MCF 10A (cell line): ENCODE data around the gene ATP2A1. TPM values are rescaled to one million over a fixed set of nuclear protein-coding genes. Genes with fewer than 3 reads are reported as not detected.

ENCODE experiments used
- BruUV-seq: library from RNA; stranded (reverse); fragments of 400-500 nt; replicated peaks from 2 replicates; lab custom pipeline; 2021; lab: Mats Ljungman, UMichigan
- CTCF ChIA-PET: fragments of 300-600 bp; sonication (Branson Sonifier 250); formaldehyde crosslinking; extraction: SDS; loops from one replicate; lab custom pipeline; 2021; ENCODE audit warnings: antibody characterized with exemption, inconsistent platforms; lab: Yijun Ruan, JAX
- POLR2A ChIA-PET: fragments of 300-600, 350-650 bp; sonication (Branson Sonifier 250); formaldehyde crosslinking; extraction: SDS; loops from one replicate; lab custom pipeline; 2020; ENCODE audit warnings: antibody characterized with exemption, inconsistent platforms; lab: Yijun Ruan, JAX
- DNase-seq: peaks from one replicate; pipeline ENCODE4 v3.0.0-alpha.2; 2018; ENCODE audit not compliant: unreplicated experiment
- H3K27ac Mint-ChIP-seq: one replicate; pipeline ENCODE4 v1.8.0; 2022; ENCODE audit warnings: mild to moderate bottlenecking, low read depth, mixed read lengths; ENCODE audit not compliant: unreplicated experiment
- H3K27me3 Mint-ChIP-seq: one replicate; pipeline ENCODE4 v1.8.0; 2022; ENCODE audit warnings: mixed read lengths; ENCODE audit not compliant: insufficient read depth, unreplicated experiment
- H3K36me3 Mint-ChIP-seq: one replicate; pipeline ENCODE4 v1.8.0; 2022; ENCODE audit warnings: mild to moderate bottlenecking, moderate library complexity, mixed read lengths; ENCODE audit not compliant: insufficient read depth, unreplicated experiment
- H3K4me1 Mint-ChIP-seq: one replicate; pipeline ENCODE4 v1.8.0; 2022; ENCODE audit warnings: mixed read lengths; ENCODE audit not compliant: insufficient read depth, unreplicated experiment
- H3K4me3 Mint-ChIP-seq: one replicate; pipeline ENCODE4 v1.8.0; 2022; ENCODE audit warnings: mild to moderate bottlenecking, moderate library complexity, mixed read lengths; ENCODE audit not compliant: unreplicated experiment
- H3K9me3 Mint-ChIP-seq: one replicate; pipeline ENCODE4 v1.8.0; 2022; ENCODE audit warnings: mixed read lengths; ENCODE audit not compliant: unreplicated experiment
- CTCF ChIP-seq: fragments of 200-600 bp; IDR thresholded peaks from one replicate; pipeline ENCODE4 v1.8.0; 2022; ENCODE audit warnings: antibody characterized with exemption, mild to moderate bottlenecking; ENCODE audit not compliant: unreplicated experiment
- intact Hi-C: fragments of 100-400 bp; cut with micrococcal nuclease; formaldehyde crosslinking; loops from 2 replicates; pipeline ENCODE4 v1.14.1; 2022
- total RNA-seq: library from RNA; stranded (reverse); gene quantifications from 2 replicates; pipeline ENCODE4 v1.2.3, GENCODE V29; 2022

The ATP2A1 gene
- total RNA-seq, 1 experiment from 2014 or later: 0.23 TPM

- no peaks in the 10 kb centered on the region for H3K4me1 Mint-ChIP-seq
- no peaks in the 10 kb centered on the region for H3K27me3 Mint-ChIP-seq
- ChIA-PET POLR2A (no interaction called here), CTCF (interaction anchor here (1.2 kb wide), 1 partner anchor 46 kb away, joined by 3 read pairs; no protein-coding TSS in a partner anchor)
- H3K36me3 Mint-ChIP-seq: no peaks in the 10 kb centered on the region
- H3K9me3 Mint-ChIP-seq: no peaks in the 10 kb centered on the region
- no peak for DNase-seq
- no peak overlapping the region for H3K4me3 Mint-ChIP-seq
- H3K27ac Mint-ChIP-seq: no peak overlapping the region
- no TSS peak for BruUV-seq
- TF ChIP-seq CTCF: no peak
- intact Hi-C loops: no loop called here
Measured at GRCh38 chr16:28898942-28899341, 20.7 kb downstream of the ATP2A1 start.

GRCh38 chr16:28899882-28900590 lies 21.7 kb downstream of the ATP2A1 start:
- BruUV-seq: no TSS peak
- no peak for DNase-seq
- no peaks in the 10 kb centered on the region for H3K36me3 Mint-ChIP-seq
- TF ChIP-seq CTCF: no peak
- H3K4me3 Mint-ChIP-seq: no peak overlapping the region
- H3K4me1 Mint-ChIP-seq: no peaks in the 10 kb centered on the region
- H3K27ac Mint-ChIP-seq: no peak overlapping the region
- intact Hi-C loops: no loop called here
- H3K9me3 Mint-ChIP-seq: no peaks in the 10 kb centered on the region
- H3K27me3 Mint-ChIP-seq: no peaks in the 10 kb centered on the region
- ChIA-PET POLR2A (no interaction called here), CTCF (interaction anchor here (0.6 to 0.9 kb wide), 3 partner anchors 31 to 74 kb away, joined by 3 to 4 read pairs (median 4); no protein-coding TSS in a partner anchor)

- H3K9me3 Mint-ChIP-seq: no peaks in the 10 kb centered on the region
- no peaks in the 10 kb centered on the region for H3K27me3 Mint-ChIP-seq
- POLR2A ChIA-PET: no interaction called here
- BruUV-seq: no TSS peak
- no peak for TF ChIP-seq CTCF
- no peak for DNase-seq
- H3K4me3 Mint-ChIP-seq: no peak overlapping the region
- intact Hi-C loops: no loop called here
- no peaks in the 10 kb centered on the region for H3K36me3 Mint-ChIP-seq
- H3K27ac Mint-ChIP-seq: no peak overlapping the region
- CTCF ChIA-PET: interaction anchor here (0.6 to 0.9 kb wide), 2 partner anchors 31 to 73 kb away, joined by 3 to 4 read pairs; no protein-coding TSS in a partner anchor
- no peaks in the 10 kb centered on the region for H3K4me1 Mint-ChIP-seq
Measured at GRCh38 chr16:28900601-28901000, 22.3 kb downstream of the ATP2A1 start.

- intact Hi-C loops: no loop called here
- no peak overlapping the region for H3K27ac Mint-ChIP-seq
- H3K36me3 Mint-ChIP-seq: peaks cover under 1% of the 10 kb centered on the region
- no peak for DNase-seq
- ChIA-PET CTCF (no interaction called here), POLR2A (no interaction called here)
- no peak overlapping the region for H3K4me3 Mint-ChIP-seq
- no peak for TF ChIP-seq CTCF
- no peaks in the 10 kb centered on the region for H3K9me3 Mint-ChIP-seq
- H3K27me3 Mint-ChIP-seq: no peaks in the 10 kb centered on the region
- H3K4me1 Mint-ChIP-seq: no peaks in the 10 kb centered on the region
- no TSS peak for BruUV-seq
Measured at GRCh38 chr16:28901862-28902261, 23.6 kb downstream of the ATP2A1 start.
